ENCODE measurements around the gene RPTOR.

GRCh38 chr17:80984749-80985148, 440.1 kb downstream of the RPTOR start:
- TF ChIP-seq, protein P1, sequence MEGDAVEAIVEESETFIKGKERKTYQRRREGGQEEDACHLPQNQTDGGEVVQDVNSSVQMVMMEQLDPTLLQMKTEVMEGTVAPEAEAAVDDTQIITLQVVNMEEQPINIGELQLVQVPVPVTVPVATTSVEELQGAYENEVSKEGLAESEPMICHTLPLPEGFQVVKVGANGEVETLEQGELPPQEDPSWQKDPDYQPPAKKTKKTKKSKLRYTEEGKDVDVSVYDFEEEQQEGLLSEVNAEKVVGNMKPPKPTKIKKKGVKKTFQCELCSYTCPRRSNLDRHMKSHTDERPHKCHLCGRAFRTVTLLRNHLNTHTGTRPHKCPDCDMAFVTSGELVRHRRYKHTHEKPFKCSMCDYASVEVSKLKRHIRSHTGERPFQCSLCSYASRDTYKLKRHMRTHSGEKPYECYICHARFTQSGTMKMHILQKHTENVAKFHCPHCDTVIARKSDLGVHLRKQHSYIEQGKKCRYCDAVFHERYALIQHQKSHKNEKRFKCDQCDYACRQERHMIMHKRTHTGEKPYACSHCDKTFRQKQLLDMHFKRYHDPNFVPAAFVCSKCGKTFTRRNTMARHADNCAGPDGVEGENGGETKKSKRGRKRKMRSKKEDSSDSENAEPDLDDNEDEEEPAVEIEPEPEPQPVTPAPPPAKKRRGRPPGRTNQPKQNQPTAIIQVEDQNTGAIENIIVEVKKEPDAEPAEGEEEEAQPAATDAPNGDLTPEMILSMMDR (IDR thresholded peaks at IDR 0.05), result no peak
- TF ChIP-seq POLR2A (IDR thresholded peaks at IDR 0.05) (no peak), POLR2AphosphoS5 (IDR thresholded peaks at IDR 0.05) (no peak)
